Stimulated activated CD8-positive, alpha-beta memory T cell treated with anti-CD3 and anti-CD28 coated beads, Interleukin-4, amount 100 ng/mL, for 24 hours (primary cell): ENCODE results near the gene TXNDC16.

Experiments used
- DNase-seq: peaks from one replicate; pipeline ENCODE4 v3.0.0-alpha.2; 2020; ENCODE audit warnings: low read depth

Gene TXNDC16

GRCh38 chr14:52446355-52446754 lies 106.0 kb downstream of the TXNDC16 start:
- DNase-seq, result no peak

GRCh38 chr14:52443506-52443905 lies 108.8 kb downstream of the TXNDC16 start:
- DNase-seq, result no peak

- DNase-seq, result no peak
Observed at GRCh38 chr14:52442602-52443001, 109.7 kb downstream of the TXNDC16 start.

GRCh38 chr14:52442166-52442565 lies 110.1 kb downstream of the TXNDC16 start:
- DNase-seq, result no peak

- DNase-seq, result no peak
Observed at GRCh38 chr14:52439476-52439875, 112.8 kb downstream of the TXNDC16 start.

GRCh38 chr14:52434955-52435354 lies 117.3 kb downstream of the TXNDC16 start:
- no peak for DNase-seq

- DNase-seq, result no peak
Observed at GRCh38 chr14:52430474-52430873, 121.8 kb downstream of the TXNDC16 start.

GRCh38 chr14:52429451-52429850 lies 122.9 kb downstream of the TXNDC16 start:
- DNase-seq, result no peak

- DNase-seq, result no peak
Observed at GRCh38 chr14:52427460-52427859, 124.8 kb downstream of the TXNDC16 start.

- DNase-seq, result no peak
Observed at GRCh38 chr14:52422650-52423356, 129.5 kb downstream of the TXNDC16 start.

- DNase-seq, result no peak
Observed at GRCh38 chr14:52417139-52417538, 135.2 kb downstream of the TXNDC16 start.

GRCh38 chr14:52413729-52414408 lies 138.4 kb downstream of the TXNDC16 start:
- DNase-seq, result no peak

- DNase-seq, result no peak
Observed at GRCh38 chr14:52412426-52412825, 139.9 kb downstream of the TXNDC16 start.

GRCh38 chr14:52405314-52405713 lies 147.0 kb downstream of the TXNDC16 start:
- DNase-seq, result no peak

- no peak for DNase-seq
Observed at GRCh38 chr14:52402812-52403526, 149.3 kb downstream of the TXNDC16 start.

GRCh38 chr14:52400846-52401245 lies 151.5 kb downstream of the TXNDC16 start:
- DNase-seq, result no peak

- DNase-seq, result no peak
Observed at GRCh38 chr14:52399921-52400595, 152.2 kb downstream of the TXNDC16 start.

- no peak for DNase-seq
Observed at GRCh38 chr14:52399104-52399503, 153.2 kb downstream of the TXNDC16 start.

GRCh38 chr14:52397844-52398243 lies 154.5 kb downstream of the TXNDC16 start:
- no peak for DNase-seq

GRCh38 chr14:52395728-52396127 lies 156.6 kb downstream of the TXNDC16 start:
- no peak for DNase-seq

GRCh38 chr14:52391881-52392615 lies 160.3 kb downstream of the TXNDC16 start:
- DNase-seq, result no peak
